GM12878 (cell line): ENCODE results near the gene ADGRG1.

Source experiments
- ELK1 ChIP-seq: IDR thresholded peaks from 2 replicates; pipeline ENCODE4 v1.6.1; 2012; ENCODE audit warnings: low read depth, low read length, improper control_type of control experiment
- ESRRA ChIP-seq: IDR thresholded peaks from 2 replicates; pipeline ENCODE4 v1.6.1; 2012; ENCODE audit warnings: mild to moderate bottlenecking, low read length, improper control_type of control experiment
- EZH2 ChIP-seq: IDR thresholded peaks from 2 replicates; pipeline ENCODE4 v1.6.1; 2012; ENCODE audit warnings: low read depth, mild to moderate bottlenecking, control low read depth, inconsistent platforms, low read length, borderline replicate concordance; ENCODE audit not compliant: control insufficient read depth
- HDAC2 ChIP-seq: fragments of 200-600 bp; sonication (generic); IDR thresholded peaks from 2 replicates; pipeline ENCODE4 v1.6.1; 2017
- JUNB ChIP-seq: IDR thresholded peaks from 2 replicates; pipeline ENCODE4 v1.6.1; 2016; ENCODE audit warnings: antibody characterized with exemption, mild to moderate bottlenecking
- MXI1 ChIP-seq: fragments of 150-350 bp; IDR thresholded peaks from 2 replicates; pipeline ENCODE4 v1.6.1; 2011; ENCODE audit warnings: low read depth, mild to moderate bottlenecking, inconsistent platforms, low read length, improper control_type of control experiment
- TAF1 ChIP-seq: IDR thresholded peaks from 2 replicates; pipeline ENCODE4 v1.6.1; 2011; ENCODE audit warnings: mild to moderate bottlenecking, low read depth, low read length, borderline replicate concordance
- YY1 ChIP-seq: IDR thresholded peaks from 2 replicates; pipeline ENCODE4 v1.6.1; 2011; ENCODE audit warnings: low read depth, mild to moderate bottlenecking, low read length
- ZBTB4 ChIP-seq: fragments of 450-650 bp; formaldehyde crosslinking; IDR thresholded peaks from 2 replicates; pipeline ENCODE4 v1.4.0; 2022; ENCODE audit warnings: mild to moderate bottlenecking, moderate library complexity
- TF ChIP-seq, protein P1 (sequence below): fragments of 450-650 bp; IDR thresholded peaks from 2 replicates; pipeline ENCODE4 v1.6.1; 2017; ENCODE audit warnings: mild to moderate bottlenecking, low read depth, inconsistent platforms; ENCODE audit not compliant: poor library complexity, severe bottlenecking
- TF ChIP-seq, protein P2 (sequence below), 3 experiments: IDR thresholded peaks in 2 of 3; conservative IDR thresholded peaks in 1 of 3; 2 replicates each; pipeline ENCODE4 v1.5.1; 2011; ENCODE audit warnings: low read depth in 3 of 3, low read length in 3 of 3, mild to moderate bottlenecking in 3 of 3, control low read depth in 2 of 3, moderate library complexity in 2 of 3, inconsistent platforms in 1 of 3, mixed read lengths in 1 of 3; ENCODE audit not compliant: control insufficient read depth in 2 of 3, insufficient read depth in 1 of 3; ENCODE audit errors: extremely low read depth in 1 of 3
- TF ChIP-seq, protein P3 (sequence below): fragments of 450-650 bp; IDR thresholded peaks from 2 replicates; pipeline ENCODE4 v1.6.1; 2018; ENCODE audit warnings: mild to moderate bottlenecking, low read depth, moderate library complexity; ENCODE audit not compliant: partially characterized antibody
- TF ChIP-seq, protein P4 (sequence below): fragments of 450-650 bp; formaldehyde crosslinking; IDR thresholded peaks from 2 replicates; pipeline ENCODE4 v1.4.0; 2020; ENCODE audit warnings: mild to moderate bottlenecking, moderate library complexity

- TF ChIP-seq ELK1 (no peak), HDAC2 (no peak), JUNB (no peak), ZBTB4 (CRISPR knock-in tag) (no peak), EZH2 (no peak), YY1 (no peak), ESRRA (no peak), TAF1 (no peak), MXI1 (no peak)
- TF ChIP-seq, protein P1, sequence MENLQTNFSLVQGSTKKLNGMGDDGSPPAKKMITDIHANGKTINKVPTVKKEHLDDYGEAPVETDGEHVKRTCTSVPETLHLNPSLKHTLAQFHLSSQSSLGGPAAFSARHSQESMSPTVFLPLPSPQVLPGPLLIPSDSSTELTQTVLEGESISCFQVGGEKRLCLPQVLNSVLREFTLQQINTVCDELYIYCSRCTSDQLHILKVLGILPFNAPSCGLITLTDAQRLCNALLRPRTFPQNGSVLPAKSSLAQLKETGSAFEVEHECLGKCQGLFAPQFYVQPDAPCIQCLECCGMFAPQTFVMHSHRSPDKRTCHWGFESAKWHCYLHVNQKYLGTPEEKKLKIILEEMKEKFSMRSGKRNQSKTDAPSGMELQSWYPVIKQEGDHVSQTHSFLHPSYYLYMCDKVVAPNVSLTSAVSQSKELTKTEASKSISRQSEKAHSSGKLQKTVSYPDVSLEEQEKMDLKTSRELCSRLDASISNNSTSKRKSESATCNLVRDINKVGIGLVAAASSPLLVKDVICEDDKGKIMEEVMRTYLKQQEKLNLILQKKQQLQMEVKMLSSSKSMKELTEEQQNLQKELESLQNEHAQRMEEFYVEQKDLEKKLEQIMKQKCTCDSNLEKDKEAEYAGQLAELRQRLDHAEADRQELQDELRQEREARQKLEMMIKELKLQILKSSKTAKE, result no peak
- TF ChIP-seq, protein P2, sequence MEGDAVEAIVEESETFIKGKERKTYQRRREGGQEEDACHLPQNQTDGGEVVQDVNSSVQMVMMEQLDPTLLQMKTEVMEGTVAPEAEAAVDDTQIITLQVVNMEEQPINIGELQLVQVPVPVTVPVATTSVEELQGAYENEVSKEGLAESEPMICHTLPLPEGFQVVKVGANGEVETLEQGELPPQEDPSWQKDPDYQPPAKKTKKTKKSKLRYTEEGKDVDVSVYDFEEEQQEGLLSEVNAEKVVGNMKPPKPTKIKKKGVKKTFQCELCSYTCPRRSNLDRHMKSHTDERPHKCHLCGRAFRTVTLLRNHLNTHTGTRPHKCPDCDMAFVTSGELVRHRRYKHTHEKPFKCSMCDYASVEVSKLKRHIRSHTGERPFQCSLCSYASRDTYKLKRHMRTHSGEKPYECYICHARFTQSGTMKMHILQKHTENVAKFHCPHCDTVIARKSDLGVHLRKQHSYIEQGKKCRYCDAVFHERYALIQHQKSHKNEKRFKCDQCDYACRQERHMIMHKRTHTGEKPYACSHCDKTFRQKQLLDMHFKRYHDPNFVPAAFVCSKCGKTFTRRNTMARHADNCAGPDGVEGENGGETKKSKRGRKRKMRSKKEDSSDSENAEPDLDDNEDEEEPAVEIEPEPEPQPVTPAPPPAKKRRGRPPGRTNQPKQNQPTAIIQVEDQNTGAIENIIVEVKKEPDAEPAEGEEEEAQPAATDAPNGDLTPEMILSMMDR (IDR thresholded peaks at IDR 0.05 in 2 of 3, conservative IDR thresholded peaks at IDR 0.05 in 1 of 3; ENCODE audit: control insufficient read depth in 2 of 3, extremely low read depth in 1 of 3, insufficient read depth in 1 of 3, low read depth in 3 of 3, low read length in 3 of 3), result no peak
- TF ChIP-seq, protein P3, sequence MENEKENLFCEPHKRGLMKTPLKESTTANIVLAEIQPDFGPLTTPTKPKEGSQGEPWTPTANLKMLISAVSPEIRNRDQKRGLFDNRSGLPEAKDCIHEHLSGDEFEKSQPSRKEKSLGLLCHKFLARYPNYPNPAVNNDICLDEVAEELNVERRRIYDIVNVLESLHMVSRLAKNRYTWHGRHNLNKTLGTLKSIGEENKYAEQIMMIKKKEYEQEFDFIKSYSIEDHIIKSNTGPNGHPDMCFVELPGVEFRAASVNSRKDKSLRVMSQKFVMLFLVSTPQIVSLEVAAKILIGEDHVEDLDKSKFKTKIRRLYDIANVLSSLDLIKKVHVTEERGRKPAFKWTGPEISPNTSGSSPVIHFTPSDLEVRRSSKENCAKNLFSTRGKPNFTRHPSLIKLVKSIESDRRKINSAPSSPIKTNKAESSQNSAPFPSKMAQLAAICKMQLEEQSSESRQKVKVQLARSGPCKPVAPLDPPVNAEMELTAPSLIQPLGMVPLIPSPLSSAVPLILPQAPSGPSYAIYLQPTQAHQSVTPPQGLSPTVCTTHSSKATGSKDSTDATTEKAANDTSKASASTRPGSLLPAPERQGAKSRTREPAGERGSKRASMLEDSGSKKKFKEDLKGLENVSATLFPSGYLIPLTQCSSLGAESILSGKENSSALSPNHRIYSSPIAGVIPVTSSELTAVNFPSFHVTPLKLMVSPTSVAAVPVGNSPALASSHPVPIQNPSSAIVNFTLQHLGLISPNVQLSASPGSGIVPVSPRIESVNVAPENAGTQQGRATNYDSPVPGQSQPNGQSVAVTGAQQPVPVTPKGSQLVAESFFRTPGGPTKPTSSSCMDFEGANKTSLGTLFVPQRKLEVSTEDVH, result no peak
- TF ChIP-seq, protein P4, sequence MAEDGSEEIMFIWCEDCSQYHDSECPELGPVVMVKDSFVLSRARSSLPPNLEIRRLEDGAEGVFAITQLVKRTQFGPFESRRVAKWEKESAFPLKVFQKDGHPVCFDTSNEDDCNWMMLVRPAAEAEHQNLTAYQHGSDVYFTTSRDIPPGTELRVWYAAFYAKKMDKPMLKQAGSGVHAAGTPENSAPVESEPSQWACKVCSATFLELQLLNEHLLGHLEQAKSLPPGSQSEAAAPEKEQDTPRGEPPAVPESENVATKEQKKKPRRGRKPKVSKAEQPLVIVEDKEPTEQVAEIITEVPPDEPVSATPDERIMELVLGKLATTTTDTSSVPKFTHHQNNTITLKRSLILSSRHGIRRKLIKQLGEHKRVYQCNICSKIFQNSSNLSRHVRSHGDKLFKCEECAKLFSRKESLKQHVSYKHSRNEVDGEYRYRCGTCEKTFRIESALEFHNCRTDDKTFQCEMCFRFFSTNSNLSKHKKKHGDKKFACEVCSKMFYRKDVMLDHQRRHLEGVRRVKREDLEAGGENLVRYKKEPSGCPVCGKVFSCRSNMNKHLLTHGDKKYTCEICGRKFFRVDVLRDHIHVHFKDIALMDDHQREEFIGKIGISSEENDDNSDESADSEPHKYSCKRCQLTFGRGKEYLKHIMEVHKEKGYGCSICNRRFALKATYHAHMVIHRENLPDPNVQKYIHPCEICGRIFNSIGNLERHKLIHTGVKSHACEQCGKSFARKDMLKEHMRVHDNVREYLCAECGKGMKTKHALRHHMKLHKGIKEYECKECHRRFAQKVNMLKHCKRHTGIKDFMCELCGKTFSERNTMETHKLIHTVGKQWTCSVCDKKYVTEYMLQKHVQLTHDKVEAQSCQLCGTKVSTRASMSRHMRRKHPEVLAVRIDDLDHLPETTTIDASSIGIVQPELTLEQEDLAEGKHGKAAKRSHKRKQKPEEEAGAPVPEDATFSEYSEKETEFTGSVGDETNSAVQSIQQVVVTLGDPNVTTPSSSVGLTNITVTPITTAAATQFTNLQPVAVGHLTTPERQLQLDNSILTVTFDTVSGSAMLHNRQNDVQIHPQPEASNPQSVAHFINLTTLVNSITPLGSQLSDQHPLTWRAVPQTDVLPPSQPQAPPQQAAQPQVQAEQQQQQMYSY (CRISPR knock-in tag), result no peak
Measured at GRCh38 chr16:57665541-57665940, 37.1 kb downstream of the ADGRG1 start.
